ENCODE measurements around the gene PDGFB.

Gene PDGFB

DNA sequence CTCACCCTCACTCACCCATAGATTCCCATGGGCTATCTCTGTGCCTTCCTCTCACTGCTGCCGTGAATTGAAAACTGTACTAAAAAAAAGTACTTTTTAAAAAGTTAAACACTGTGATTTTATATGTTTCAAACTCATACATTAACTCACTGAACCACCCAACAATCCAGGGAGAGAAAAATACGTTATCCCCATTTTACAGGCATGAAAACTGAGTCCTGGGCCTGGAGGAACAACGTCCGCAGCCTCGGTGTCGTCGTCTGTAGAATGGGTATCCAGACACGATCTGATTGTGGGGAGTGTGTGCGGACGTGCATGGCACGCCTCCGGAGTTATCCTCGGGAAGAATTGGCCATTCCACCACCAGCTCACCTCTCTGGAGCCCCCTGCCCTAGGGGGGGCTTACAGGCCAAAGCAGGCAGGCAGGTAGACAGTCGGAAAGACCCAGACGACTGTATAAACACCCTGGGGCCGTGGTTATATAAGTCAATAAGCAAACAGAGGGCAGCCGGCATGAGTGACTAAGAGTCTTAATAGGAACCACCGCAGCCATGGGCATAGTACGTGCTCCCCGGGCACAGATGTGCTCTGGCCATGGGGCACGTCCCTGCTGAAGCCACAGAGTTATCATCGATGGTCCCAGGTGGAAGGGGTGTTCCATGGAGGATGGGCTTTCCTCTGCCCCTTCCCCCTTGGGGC lies 7.1 kb upstream of the PDGFB start:
- Mint-ChIP-seq H3K27me3 (peaks cover 12% of the 10 kb centered on the region), H3K9me3 (no peaks in the 10 kb centered on the region), H3K4me1 (peaks cover 28% of the 10 kb centered on the region), H3K4me3 (no peak overlapping the region), H3K36me3 (no peaks in the 10 kb centered on the region), H3K27ac (no peak overlapping the region)

DNA sequence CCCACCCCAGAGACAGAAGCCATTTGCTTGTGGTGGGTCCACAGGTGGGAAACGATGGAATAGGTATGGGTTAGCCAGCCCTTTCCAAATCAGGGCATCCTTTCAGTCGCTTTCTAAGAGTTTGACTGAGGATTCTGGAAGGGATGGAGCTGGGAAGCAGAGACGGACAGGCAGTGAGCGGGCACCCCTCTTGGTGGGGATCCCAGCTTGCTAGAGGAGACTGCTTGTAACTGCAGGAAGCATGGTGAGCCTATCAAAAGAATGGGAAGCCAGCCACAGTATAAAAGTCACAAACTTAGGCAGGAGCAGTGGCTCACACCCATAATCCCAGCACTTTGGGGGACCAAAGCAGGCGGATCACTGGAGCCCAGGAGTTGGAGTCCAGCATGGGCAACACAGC lies 6.1 kb upstream of the PDGFB start:
- Mint-ChIP-seq H3K27ac (no peak overlapping the region), H3K27me3 (peaks cover 13% of the 10 kb centered on the region), H3K4me3 (no peak overlapping the region), H3K9me3 (no peaks in the 10 kb centered on the region), H3K36me3 (no peaks in the 10 kb centered on the region), H3K4me1 (peaks cover 30% of the 10 kb centered on the region)

DNA sequence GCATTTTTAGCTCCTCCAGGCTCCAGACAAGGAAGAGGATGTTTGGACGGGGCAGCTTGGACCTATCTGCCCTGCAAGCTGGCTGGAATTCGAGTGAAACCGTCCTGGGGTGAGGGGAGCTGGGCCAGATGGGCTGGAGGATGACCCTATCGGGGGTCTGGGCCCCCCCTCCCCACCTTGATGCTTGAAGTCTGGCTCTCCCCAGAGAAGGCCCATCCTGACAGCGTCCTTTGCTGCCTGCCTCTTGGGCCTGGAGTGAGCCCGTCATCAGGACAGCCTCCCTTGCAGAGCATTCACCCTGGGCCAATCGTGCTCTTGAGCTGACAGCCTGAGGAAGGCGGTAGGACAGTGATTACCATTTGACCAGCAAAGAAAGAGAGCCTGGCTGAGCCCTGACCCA lies 5.3 kb upstream of the PDGFB start:
- Mint-ChIP-seq H3K4me3 (no peak overlapping the region), H3K27me3 (peaks cover 11% of the 10 kb centered on the region), H3K4me1 (peaks cover 30% of the 10 kb centered on the region), H3K27ac (no peak overlapping the region), H3K9me3 (no peaks in the 10 kb centered on the region), H3K36me3 (no peaks in the 10 kb centered on the region)

DNA sequence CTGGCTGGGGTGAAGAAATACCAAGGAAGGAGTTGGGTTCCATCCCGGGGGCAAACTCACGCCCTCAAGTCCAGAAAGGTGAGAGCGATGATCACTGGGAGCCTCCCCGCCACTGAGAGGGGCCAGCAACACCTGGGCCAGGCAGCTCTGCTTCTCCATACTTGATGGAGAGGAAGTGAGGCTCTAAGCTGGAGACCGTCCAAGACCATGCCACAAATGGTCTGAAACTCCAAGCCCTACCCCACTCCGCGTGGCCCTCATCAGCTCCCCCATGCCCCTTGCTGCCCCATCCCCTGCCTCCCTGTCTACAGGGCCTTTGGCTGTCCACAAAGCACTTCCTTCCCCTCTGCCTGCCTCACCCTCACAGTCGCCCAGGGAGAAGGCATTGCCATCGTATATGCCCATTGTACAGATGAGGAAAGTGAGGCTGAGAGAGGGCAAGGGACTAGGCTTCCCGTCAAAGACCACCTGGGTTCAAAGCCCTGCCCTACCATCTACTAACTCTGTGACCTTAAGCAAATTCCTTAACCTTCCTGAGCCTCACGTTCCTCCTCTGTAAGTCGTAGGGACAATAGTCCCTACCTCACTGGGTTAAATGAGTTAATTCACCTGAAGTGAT lies 4.4 kb upstream of the PDGFB start:
- Mint-ChIP-seq H3K4me1 (peaks cover 25% of the 10 kb centered on the region), H3K27ac (no peak overlapping the region), H3K27me3 (peaks cover 8% of the 10 kb centered on the region), H3K9me3 (no peaks in the 10 kb centered on the region), H3K4me3 (no peak overlapping the region), H3K36me3 (no peaks in the 10 kb centered on the region)

DNA sequence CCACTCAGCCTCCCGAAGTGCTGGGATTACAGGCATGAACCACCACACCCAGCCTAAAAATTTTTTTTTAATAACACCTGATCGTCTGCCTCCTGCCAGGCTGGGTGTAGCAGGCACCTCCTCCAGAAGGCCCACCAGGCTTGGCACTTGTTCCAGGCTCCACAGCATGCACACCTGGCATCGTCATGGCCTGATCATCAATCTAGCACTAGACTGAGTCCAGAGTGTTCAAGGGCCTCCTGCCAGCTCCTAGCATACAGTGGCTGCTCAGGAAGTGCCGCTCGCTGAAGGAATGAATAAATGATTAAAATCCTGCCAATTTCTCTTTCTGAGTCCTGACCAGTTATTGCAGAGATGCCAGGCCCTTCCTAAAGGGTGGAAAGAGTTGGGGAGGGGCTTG lies 3.5 kb upstream of the PDGFB start:
- H3K27ac Mint-ChIP-seq: no peak overlapping the region
- no peak overlapping the region for H3K4me3 Mint-ChIP-seq
- no peaks in the 10 kb centered on the region for H3K36me3 Mint-ChIP-seq
- peaks cover 8% of the 10 kb centered on the region for H3K27me3 Mint-ChIP-seq
- peaks cover 27% of the 10 kb centered on the region for H3K4me1 Mint-ChIP-seq
- H3K9me3 Mint-ChIP-seq: no peaks in the 10 kb centered on the region

DNA sequence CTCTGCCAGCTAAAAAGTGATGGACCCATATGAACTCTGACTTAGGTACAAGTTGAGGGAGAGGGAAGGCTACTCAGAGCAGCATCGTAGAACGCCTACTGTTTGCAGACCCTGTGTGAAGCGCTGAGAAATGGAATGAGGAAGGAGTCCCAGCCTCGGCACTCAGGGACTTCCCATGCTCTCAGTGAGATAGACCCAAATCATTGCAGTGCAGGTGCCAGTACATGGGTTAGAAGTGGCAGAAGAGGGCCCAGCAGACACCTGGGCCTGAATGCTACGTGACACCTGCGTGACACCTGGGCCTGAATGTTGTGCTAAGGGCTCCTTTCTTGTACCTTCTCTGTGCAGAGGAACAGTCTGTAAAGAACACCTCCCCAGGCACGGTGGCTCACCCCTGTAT lies 2.6 kb upstream of the PDGFB start:
- Mint-ChIP-seq H3K27ac (no peak overlapping the region), H3K27me3 (peaks cover 6% of the 10 kb centered on the region), H3K36me3 (no peaks in the 10 kb centered on the region), H3K9me3 (no peaks in the 10 kb centered on the region), H3K4me1 (peaks cover 18% of the 10 kb centered on the region), H3K4me3 (no peak overlapping the region)

DNA sequence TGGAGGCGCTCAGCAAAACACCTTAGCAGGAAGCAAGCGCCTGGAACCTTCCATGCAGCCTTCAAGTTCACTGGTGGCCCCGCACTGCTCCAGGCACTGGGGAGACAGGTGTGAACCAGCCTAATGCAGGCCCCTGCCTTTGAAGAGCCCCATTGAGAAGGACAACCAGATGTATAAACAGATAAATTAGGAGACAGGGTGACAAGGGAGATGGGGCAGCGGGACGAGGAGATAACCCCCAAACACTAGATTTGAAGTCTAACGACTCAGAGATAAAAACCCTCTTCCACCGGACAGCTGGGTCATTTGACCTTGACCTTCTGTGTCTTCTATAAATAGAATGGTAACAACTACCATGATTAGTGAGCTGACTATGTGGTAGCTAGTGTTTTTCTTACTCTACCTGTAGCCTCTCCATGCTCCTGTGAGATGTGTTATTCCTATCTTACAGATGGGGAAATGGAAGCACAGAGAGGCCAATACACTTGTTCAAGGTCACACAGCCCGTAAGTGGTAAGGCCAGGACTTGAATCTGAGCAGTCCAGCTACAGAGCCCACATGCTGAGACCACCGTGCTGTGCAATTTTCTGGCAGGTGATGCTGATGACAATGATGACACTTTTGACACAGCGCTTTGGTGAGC lies 2.0 kb upstream of the PDGFB start:
- Mint-ChIP-seq H3K9me3 (no peaks in the 10 kb centered on the region), H3K27ac (no peak overlapping the region), H3K4me3 (no peak overlapping the region), H3K4me1 (peaks cover 15% of the 10 kb centered on the region), H3K27me3 (peaks cover 6% of the 10 kb centered on the region), H3K36me3 (no peaks in the 10 kb centered on the region)

DNA sequence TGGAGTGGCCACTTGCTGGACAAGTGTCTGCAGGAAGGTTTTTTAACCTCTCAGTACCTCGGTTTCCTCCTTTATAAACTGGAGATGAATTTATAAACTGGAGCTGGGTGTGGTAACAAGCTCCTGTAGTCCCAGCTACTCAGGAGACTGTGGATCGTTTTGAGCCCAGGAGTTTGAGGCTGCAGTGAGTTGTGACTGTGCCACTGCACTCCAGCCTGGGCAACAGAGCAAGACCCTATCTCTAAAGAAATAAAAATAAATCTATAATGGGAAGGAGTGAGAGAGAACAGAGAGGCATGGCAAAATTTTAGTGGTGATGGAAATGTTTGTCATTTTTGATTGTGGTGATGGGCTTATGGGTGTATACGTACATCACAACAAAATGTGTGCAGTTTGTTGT lies 1.4 kb upstream of the PDGFB start:
- Mint-ChIP-seq H3K4me1 (peaks cover 18% of the 10 kb centered on the region), H3K4me3 (no peak overlapping the region), H3K27ac (no peak overlapping the region), H3K9me3 (no peaks in the 10 kb centered on the region), H3K36me3 (no peaks in the 10 kb centered on the region), H3K27me3 (peaks cover 6% of the 10 kb centered on the region)

DNA sequence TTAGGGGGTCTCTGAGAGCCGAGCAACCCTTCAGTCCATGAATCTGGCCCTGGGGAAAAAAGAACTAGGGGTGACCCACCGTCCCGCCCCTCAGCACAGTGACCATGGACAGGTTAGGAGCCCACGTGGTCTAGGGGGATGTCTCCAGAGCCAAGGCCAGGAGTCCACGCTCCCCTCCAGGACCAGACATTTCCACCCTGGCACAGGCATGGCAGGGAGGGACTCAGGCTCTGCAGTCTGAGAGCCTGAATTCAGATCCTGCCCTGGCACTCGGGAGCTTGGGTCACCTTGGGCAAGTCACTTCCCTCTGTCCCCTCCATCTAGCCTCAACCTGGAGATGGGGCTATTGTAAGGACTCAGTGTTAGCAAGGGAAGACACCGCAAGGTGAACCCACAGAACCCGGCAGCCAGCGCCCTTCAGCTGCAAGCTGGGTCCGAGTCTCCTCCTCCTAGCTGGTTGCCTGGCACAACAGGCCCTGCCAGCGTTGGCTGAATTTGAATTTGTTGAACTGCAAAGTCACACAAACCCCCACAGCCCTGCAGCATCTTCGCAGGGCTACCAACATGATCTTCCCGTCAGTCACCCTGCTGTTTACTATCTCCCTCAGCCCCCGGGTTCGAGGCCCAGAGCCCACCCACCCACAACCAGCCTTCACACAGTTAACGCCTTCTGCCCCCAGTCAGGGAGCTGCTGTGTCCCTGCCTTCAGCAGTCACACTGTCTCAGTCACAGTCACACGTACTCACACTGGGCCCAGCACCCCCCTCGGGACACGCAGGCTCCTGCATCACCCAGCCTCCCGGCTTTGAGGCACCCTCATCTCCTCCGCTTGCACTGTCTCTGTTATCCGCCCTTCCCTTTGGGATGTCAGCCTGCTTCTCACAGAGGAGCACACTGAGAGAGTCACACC lies 603 bp upstream of the PDGFB start:
- H3K27me3 Mint-ChIP-seq: peaks cover 4% of the 10 kb centered on the region
- H3K4me3 Mint-ChIP-seq: peak overlapping the region; percentile 61
- H3K9me3 Mint-ChIP-seq: no peaks in the 10 kb centered on the region
- peaks cover 26% of the 10 kb centered on the region for H3K4me1 Mint-ChIP-seq
- H3K27ac Mint-ChIP-seq: no peak overlapping the region
- no peaks in the 10 kb centered on the region for H3K36me3 Mint-ChIP-seq

DNA sequence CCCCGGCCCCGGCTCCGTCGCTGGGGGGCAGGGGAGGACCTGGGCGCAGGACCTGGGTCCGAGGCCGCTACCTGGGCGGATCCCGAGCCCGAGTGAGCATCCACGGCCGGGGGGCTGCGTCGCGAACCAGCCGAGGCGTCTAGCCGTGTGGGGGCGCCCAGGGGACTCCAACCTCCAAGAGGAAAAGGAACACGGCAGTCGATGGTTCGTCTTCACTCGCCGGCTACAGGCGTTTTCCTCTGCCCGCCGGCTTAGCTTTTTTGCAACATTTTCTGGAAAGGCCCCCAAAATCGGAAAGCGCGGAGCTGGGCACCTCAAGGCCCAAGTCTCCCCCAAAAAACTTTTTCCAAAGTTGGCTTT lies 666 bp downstream of the PDGFB start:
- Mint-ChIP-seq H3K27me3 (peaks cover 2% of the 10 kb centered on the region), H3K36me3 (no peaks in the 10 kb centered on the region)

DNA sequence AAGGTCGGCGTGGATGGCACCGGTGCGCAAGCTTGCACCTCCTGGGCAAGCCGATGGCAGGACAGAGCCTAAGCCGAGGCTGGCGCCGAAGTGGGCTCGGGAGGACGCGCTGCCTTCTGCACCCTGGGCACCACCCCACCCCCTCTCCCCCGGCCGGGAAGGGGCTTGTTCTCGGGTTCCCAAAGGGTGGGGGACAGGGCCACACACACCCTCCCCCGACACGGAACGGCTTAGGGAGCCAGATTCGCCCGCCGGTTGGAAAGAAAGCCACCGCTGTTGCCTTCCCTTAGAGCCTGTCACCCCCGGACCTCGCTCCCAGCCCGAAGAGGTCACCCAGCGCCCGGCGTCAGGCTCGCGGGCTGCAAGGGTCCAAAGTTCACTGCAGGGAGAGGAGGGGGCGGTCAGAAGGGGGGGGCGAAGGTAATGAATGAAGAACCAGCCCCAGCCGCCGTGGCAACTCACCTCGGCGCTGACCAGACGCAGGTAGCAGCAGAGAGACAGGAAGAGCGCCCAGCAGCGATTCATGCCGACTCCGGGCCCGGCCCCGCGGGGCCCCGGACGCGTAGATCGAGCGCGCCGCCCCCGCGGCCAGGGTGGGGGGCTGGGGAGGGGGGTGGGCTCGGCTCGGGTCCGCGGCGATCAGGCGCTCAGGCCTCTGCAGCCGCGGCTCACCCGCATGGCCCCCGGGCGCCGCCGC lies 1.2 kb downstream of the PDGFB start:
- no peaks in the 10 kb centered on the region for H3K36me3 Mint-ChIP-seq
- peaks cover 2% of the 10 kb centered on the region for H3K27me3 Mint-ChIP-seq
- H3K9me3 Mint-ChIP-seq: no peaks in the 10 kb centered on the region

More for the DNA sequence above, 666 bp downstream of the PDGFB start:
- Mint-ChIP-seq H3K9me3 (no peaks in the 10 kb centered on the region), H3K27ac (no peak overlapping the region), H3K4me3 (peak overlapping the region; percentile 85), H3K4me1 (peaks cover 37% of the 10 kb centered on the region)

DNA sequence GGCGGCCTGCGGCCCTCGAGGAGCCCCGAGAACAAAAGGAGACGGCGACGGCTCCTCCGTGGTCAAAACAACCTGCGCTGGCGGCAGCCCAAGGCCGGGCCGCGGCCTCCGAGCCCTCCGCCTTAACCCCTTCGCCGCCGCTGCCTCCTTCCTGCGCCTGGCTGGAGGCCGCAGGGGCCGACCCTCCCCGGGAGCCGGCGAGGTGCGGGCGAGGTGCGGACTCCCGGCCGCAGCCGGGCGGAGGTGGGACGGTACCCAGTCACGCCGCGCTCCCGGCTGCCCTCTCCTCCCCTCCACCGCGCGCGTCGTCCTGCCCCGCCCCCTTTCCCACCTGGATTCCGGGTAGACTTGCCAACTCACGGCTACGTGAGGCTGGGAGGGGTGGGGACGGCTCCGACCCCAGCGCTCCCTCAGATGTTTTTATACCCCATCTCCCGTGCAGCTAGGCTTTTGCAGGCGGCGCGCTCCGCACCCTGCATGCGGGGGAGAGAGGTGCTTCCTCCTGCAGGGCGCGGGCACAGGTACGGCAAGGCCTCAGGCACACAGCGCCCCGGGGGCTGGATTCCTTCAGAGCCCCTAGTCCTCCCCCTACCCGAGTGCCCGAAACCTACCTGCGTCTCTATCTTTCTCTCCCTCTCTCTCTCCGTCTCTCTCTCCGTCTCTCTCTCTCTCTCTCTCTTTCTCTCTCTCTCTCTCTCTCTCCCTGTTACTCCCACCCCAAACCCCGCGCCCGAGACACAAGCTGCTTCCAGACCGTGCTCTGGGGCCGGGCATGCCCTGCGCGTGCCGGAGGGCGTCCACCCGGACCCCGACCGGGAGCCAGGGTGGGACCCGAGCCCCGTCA lies 2.0 kb downstream of the PDGFB start:
- Mint-ChIP-seq H3K4me3 (peak overlapping the region; percentile 85), H3K27me3 (peaks cover 2% of the 10 kb centered on the region), H3K27ac (peak overlapping the region; percentile 62), H3K9me3 (no peaks in the 10 kb centered on the region), H3K4me1 (peaks cover 50% of the 10 kb centered on the region), H3K36me3 (no peaks in the 10 kb centered on the region)

More for the DNA sequence above, 1.2 kb downstream of the PDGFB start:
- no peak overlapping the region for H3K27ac Mint-ChIP-seq
- peak overlapping the region; percentile 84 for H3K4me3 Mint-ChIP-seq
- H3K4me1 Mint-ChIP-seq: peaks cover 43% of the 10 kb centered on the region

DNA sequence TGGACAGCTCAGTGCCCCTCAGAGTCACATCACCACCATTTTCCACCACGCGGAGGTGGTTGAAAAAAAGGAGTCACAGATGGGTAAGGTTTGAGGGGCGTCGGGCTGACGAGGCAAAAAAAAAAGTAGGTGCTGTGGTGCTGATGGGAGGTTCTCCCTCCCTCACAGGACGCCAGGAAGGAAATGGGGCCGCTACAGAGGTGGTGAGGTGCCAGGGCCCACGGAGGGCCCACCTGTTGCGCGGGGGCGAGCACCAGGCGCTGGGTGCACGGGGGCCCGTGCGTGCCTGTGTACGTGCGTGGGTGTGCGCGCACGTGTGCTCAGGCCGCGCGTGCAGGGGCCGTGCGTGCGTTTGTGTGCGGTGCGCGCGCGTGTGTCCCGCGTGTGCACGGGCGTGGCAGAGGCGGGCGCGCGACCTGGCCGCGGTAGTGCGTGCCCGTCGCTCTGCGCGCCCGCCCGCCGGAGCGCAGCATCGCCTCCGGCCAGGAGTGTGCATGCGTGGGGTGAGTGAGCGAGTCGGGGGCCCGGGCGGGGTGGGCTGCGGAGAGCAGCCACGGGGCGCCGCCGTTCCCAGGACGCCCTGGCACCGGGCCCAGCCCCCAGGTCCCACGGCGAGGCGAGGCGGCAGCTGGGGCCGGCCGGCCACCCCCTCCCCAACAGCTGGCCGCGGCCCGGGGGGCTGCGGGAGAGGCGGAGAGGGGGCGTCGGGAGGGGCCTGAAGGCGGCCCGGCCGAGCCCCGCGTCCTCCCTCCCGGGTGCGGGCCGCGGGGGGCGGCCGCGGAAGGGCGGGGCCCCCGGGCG lies 2.8 kb downstream of the PDGFB start:
- peak overlapping the region; percentile 95 for H3K27ac Mint-ChIP-seq
- H3K4me1 Mint-ChIP-seq: peaks cover 59% of the 10 kb centered on the region
- no peaks in the 10 kb centered on the region for H3K9me3 Mint-ChIP-seq

More for the DNA sequence above, 2.8 kb downstream of the PDGFB start:
- Mint-ChIP-seq H3K27me3 (peaks cover 2% of the 10 kb centered on the region), H3K36me3 (no peaks in the 10 kb centered on the region), H3K4me3 (peak overlapping the region; percentile 89)
